IPS-18c (cell line): ENCODE results near the gene NRXN3.

Experiments used
- H3K4me3 ChIP-seq: 2 replicates; pipeline ENCODE4 v1.7.0; 2013; ENCODE audit warnings: low read depth, mild to moderate bottlenecking, low read length, moderate library complexity; ENCODE audit not compliant: insufficient read depth
- H3K9me3 ChIP-seq: one replicate; pipeline ENCODE4 v1.6.1; 2013; ENCODE audit warnings: mild to moderate bottlenecking, low read length, moderate library complexity; ENCODE audit not compliant: control insufficient read depth, insufficient read depth

Gene NRXN3

DNA sequence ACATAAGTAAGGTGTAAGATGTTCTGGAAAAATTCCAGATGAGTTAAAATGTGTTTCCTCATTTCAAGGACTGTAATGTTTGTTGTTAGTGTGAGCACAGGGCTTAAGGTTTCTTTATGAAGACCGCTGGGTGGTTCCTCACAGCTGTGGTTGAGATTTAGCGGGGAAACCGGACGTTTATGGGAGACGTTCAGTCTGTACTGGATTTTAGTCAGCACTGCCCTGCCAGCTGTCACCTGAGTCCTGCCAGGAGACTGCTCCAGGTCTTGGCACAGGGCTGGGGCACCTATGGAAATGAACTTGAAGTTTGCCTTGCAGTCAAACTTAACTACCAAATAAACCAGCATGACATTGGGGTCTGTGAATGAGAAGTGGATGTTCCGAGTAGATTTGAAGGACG is 1485.9 kb downstream of the NRXN3 start:
- Histone ChIP-seq H3K4me3 (no peak overlapping the region), H3K9me3 (no peaks in the 10 kb centered on the region)

DNA sequence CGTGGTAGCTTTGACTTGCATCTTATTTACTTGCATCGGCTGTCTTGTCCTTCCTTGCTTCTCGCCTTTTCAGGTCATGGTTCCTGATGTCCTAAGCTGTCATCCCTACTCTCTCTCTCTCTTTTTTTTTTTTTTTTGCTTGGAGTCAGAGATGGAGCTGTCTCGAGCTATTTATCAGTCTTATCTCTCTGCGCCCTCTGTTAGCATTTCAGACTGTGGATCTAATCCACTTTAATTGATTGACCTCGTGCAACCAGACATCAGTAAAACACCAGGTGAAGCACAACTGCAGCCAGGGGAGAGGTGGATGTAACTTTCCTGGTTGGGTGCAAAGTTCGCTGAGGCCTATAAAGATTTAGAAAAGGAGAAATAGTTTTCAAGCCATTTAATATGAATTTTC is 1486.3 kb downstream of the NRXN3 start:
- H3K4me3 ChIP-seq = no peak overlapping the region
- H3K9me3 ChIP-seq = no peaks in the 10 kb centered on the region

DNA sequence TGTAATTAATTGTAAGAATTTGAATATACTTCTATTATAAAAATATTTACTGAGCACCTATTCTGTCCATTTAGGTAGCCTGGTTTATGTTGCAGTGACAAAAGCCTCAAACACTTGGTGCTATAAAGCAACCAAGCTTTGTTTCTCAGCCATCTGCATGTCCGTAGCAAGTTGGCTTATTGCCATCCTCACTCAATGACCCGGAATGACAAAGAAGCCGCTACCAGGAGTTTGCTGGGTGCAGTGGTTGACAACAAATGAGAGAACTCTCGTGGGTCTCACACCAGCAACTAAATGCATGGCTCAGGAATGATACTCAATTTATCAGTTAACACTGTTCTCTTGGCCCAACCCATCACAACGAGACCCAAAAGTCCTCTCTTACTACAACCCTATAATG is 1488.0 kb downstream of the NRXN3 start:
- Histone ChIP-seq H3K4me3 (no peak overlapping the region), H3K9me3 (no peaks in the 10 kb centered on the region)

DNA sequence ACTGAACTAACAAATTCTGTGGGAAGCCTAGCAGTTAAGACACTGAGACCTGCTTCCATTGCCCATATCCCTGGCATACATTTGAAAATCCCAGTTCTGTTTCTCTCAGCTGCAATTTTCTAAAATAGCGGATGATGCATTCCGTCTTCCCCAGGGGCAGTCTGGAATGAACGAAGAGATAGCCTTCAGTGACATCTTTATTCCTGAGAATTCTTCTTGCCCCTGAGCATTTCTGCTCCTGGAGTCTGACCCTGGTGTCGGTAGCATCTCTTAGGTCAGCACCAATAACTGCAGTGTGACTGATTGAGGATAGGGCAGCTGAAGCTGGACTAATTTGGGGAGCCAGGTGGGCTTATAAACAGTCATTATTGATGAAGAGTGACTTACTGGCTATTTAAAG is 1488.6 kb downstream of the NRXN3 start:
- Histone ChIP-seq H3K9me3 (no peaks in the 10 kb centered on the region), H3K4me3 (no peak overlapping the region)

DNA sequence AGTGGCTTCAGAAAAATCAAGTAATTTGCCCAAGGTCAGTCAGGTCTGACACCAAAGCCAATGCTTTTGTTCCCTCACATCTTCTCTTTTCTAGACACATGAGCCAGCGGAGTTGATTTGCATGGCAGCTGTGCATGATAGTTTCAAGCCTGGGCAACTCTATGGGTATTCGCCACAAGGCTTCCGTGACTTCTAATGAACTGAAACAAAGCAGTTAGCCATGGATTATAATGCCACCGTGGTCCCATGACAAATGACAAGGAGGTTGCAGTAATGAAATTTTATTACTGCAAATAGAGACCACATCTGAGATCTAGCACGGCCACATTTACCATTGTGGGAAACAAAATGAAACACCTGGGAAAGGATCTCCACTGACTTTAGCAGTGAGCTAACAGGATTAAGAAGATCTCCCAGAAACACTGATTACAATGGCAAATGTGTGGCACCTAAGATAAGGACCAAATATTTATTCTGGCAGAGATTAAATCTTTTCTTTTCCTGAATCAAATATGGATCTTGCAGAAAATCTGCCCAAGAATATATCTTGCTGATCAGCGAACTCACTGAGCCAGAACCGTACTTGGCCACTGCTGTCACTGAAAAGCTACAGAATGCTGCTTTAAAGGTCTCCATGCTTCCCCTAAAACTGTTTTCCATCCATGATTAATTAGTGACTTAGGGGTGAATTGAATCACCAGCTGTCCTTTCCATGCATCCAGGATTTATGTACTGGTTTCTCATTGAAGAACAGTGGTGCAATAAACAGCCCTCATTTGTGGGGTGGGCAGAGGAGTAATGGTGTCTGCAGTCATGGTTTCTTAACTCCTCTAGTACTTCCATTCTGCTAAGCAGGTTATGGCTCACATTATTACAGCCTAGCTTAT is 1490.1 kb downstream of the NRXN3 start:
- H3K4me3 ChIP-seq = no peak overlapping the region
- no peaks in the 10 kb centered on the region for H3K9me3 ChIP-seq

DNA sequence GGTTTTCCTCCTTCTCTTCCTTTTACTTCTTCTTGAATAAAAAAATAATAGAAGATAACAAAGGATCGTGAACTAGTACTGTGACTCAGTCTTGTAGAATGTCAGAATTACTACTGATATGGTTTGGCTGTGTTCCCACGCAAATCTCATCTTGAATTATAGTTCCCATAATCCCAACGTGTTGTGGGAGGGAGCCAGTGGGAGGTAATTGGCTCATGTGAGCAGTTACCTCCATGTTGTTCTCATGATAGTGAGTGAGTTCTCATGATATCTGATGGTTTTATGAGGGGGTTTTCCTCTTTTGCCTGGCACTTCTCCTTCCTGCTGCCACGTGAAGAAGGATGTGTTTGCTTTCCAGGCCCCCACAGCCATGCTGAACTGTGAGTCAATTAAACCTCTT is 1491.6 kb downstream of the NRXN3 start:
- Histone ChIP-seq H3K9me3 (no peaks in the 10 kb centered on the region), H3K4me3 (no peak overlapping the region)

DNA sequence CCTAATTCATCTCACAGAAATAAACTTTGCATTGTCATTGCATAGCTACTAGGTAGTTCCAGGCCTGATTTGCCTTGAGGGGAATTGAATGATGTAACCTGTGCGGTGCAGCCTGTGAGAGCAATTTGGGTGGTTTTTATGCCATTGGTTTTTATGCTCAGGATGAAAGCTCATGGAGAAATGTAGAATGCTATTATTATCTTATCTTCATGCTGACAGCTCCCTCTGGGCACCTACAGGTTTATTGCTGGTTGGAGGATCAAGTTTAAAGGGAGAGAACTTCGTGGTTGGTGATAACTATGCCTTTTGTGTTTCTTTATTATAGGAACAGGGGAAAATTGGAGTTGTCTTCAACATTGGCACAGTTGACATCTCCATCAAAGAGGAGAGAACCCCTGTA is 1493.3 kb downstream of the NRXN3 start:
- no peak overlapping the region for H3K4me3 ChIP-seq
- H3K9me3 ChIP-seq = peaks cover 2% of the 10 kb centered on the region

DNA sequence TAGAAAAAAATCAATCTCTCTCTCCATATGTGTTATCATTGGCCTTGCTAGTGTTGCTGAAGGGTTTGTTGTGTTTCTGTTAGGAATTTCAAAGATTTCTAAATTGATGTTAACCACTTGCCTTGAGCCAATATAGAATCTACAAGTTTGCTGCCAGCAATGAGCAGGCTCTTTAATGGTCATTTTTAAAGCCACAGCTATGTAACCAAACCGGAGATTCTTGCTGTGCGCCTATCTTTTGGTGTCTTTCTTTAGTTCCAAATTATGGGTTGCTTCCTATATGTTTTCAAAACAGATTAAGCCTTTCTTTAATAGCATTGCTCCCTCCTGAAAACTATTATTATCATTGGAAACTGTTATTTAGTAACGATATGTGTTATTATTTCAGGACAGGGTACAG is 1495.4 kb downstream of the NRXN3 start:
- peaks cover 2% of the 10 kb centered on the region for H3K9me3 ChIP-seq
- H3K4me3 ChIP-seq = no peak overlapping the region

DNA sequence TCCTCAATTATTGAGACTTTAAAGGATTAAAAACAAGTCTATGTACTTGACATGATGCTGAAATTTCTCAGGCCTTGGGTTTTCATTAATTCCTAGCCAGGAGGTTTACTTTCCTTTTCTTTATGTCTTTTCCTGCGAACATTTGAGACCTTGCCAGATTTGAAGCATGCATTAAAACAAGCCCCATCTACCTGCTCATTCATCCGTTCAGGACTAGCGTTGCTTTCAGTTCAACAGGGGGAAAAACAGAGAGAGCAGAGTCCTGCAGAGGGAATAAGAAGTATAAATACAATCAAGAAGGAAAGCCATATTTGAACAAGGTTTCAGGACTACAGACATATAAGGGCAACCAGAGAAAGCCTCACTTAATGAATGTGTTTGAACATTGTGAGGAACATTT is 1498.8 kb downstream of the NRXN3 start:
- no peak overlapping the region for H3K4me3 ChIP-seq
- peaks cover 2% of the 10 kb centered on the region for H3K9me3 ChIP-seq

DNA sequence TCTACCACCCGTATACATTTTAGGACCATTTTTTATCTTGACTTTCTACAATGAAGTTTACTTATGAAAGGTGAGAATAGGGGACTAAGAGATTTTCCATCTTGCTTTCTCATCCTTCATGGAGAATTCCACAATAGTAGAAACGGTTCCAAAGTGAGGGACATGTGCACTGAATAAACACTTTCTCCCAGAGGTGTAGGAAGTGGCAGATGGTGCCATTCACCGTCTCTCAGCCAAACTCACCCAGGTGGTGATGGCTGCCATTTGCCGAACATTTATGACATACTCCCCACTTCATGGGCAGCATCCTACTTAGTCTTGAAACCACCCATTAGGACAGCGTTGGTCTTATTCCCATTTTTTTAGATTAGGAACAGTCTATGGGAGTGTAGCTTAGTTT is 1500.6 kb downstream of the NRXN3 start:
- Histone ChIP-seq H3K4me3 (no peak overlapping the region), H3K9me3 (peaks cover 2% of the 10 kb centered on the region)

DNA sequence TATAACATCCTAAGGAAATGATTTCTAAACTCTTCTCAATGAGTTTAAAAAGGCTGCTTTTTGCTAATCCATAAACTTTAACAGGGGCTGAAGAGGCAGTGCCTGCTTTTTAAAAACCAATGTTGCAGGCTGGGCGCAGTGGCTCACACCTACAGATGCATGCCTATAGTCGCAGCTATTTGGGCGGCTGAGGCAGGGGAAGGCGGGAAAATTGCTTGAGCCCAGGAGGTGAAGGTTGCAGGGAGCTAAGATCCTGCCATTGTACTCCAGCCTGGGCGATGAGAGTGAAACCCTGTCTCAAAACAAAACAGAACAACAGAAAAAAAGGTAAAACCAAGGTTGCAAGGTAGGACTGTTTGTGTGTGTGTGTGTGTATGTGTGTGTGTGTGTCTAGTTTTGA is 1509.9 kb downstream of the NRXN3 start:
- Histone ChIP-seq H3K4me3 (no peak overlapping the region), H3K9me3 (no peaks in the 10 kb centered on the region)

DNA sequence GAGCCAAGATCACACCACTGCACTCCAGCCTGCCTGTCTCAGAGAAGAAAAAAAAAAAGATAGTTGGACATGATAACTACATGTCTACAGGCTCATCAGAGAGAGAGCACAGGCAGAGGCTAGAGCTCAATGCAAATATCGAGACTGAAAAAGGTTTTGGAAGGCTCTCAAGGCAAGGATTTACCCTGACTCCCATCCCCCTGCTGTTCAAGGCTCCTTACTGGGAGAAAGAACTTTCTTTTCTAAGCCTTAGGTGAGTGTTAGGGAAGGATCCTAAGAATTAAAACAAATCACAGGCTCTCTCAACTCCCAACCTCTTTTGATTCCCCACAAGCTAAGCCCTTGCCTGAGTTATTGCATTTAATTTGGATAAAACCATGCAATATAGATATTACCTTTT is 1516.0 kb downstream of the NRXN3 start:
- Histone ChIP-seq H3K4me3 (no peak overlapping the region), H3K9me3 (no peaks in the 10 kb centered on the region)

DNA sequence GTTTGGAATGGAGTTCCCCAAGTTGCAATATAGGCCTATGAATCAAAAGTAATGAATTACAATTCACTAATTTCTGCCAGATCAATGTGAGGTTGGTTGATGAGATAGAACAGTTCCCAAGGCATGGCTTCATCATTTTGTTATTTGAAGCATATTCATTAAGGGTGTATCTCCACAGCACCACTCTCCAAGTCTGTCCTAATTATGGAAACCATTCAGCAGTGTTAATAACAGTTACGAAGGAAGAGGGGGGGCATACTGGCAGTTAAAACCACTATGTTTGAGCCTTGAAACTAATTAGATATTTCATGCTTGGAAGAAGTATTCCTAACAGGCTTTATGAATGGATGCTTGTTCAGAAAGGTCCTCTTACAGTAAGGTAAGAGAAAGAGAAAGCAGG is 1520.8 kb downstream of the NRXN3 start:
- Histone ChIP-seq H3K9me3 (no peaks in the 10 kb centered on the region), H3K4me3 (no peak overlapping the region)

DNA sequence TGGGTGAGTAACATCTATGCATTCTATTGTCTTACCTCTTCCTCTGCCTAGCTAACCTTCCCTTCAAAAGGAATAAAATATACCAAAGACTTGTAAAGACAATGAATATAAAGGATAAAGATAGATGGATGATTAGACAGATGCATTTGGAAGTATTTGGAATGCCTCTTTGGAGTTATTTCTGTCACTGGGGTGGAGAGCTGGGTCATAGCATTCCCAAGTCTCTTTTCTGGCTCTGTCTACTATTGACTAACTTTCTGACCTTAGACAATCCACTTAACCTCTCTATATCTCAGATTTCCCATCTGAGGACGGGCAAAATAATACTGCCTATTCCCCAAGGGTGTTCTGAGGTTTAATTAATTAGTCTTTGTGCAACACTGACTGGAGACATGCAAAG is 1523.8 kb downstream of the NRXN3 start:
- no peaks in the 10 kb centered on the region for H3K9me3 ChIP-seq
- no peak overlapping the region for H3K4me3 ChIP-seq

DNA sequence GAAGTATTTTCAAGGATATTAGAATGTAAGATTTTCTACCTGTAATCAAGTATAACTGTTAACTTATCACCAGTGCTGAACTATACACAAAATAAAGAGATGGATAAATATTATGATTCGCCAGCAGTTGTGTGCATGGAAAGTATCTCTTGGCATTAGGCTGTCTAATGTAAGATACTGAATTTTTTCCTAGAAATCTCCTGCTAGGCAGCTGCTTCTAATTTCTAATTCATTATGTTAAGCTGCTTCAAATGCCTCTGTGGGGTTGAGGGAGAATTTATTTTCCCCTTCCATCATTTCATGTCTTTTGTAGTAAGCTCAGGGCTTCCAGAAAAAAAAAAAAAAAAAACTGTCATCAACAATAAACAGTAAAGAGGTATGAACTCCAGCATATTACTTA is 1525.1 kb downstream of the NRXN3 start:
- H3K4me3 ChIP-seq = no peak overlapping the region
- H3K9me3 ChIP-seq = no peaks in the 10 kb centered on the region

DNA sequence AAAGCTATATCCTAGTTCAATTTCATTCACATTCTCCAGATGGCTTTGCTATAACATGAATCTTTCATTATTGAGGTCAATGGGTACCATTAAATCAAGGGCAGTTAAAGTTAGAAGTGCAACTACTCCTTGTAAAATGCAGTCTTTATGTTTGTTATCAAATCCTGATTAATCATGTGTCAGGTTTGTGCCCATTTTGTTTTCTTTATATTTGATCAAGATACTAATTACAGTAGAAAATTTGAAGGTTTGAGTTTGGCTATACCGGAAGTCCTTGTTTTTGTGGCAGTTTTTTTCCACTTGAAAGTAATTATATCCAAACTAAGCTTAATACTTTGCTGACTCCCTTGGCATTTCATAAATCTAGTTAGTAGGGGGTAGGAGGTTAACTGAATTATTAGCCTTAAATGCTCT is 1528.1 kb downstream of the NRXN3 start:
- no peak overlapping the region for H3K4me3 ChIP-seq

DNA sequence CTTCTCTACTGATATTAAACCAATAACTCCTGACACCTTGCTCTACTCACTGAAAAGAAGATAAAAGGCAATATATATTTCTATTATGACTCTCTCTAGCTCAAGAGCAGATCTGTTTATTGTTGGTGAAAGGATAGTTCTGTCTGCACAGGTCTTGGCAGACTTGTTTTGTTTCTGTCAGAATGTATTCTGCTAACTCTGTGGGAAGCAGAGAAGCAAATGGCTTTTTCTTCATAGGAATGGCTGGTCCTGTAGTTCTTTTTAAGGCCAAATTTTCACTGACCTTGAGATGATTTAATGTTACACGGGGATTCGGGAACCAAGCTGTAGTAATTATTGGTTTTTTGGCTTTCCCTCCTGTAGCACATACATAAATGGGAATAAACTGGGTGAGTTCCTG is 1529.0 kb downstream of the NRXN3 start:
- Histone ChIP-seq H3K4me3 (no peak overlapping the region), H3K9me3 (no peaks in the 10 kb centered on the region)

More for the DNA sequence above, 1528.1 kb downstream of the NRXN3 start:
- H3K9me3 ChIP-seq = no peaks in the 10 kb centered on the region

DNA sequence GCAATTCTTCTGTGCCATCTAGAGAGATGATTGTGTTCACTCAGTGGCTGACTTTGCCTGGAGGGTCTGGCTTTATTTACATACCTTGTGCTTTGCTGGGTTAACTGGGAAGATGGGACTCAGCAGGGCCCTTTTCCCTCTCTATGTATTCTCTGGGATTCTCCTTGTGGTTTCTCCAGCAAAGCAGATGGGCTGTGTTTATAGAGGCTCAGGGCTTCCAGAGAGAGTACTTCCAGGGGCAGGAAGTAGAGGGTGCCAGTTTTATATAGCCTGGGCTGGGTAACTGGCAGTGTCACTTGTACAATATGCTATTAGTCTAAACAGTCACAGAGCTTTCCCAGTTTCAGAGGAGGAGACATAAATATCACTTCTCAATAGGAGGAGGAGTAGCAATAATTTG is 1531.2 kb downstream of the NRXN3 start:
- Histone ChIP-seq H3K4me3 (no peak overlapping the region), H3K9me3 (no peaks in the 10 kb centered on the region)

DNA sequence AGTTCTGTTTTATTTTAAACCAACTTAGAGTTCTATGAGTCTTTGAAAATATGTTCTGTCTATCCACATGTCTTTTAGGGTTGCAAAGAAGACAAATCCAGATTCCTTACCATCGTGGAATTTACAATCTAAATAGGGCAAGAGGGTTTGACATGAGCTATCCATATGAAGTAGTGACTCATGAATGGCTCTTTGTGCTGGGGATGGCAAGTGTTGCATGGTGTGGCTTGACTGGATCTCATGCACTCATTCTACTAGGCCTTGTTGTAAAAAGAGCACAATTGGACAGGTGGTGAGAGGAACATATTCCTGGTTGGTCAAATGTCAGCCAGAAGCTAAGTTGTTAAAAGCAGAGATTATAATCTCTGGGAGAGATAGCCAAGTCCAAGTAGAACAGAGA is 1532.0 kb downstream of the NRXN3 start:
- H3K9me3 ChIP-seq = no peaks in the 10 kb centered on the region
- H3K4me3 ChIP-seq = no peak overlapping the region
